ENCODE data around the gene SPATA9.

Gene SPATA9

GRCh38 chr5:95609711-95610110 lies 73.1 kb downstream of the SPATA9 start:
- ChIA-PET CTCF (interaction anchor here (0.7 kb wide), 1 partner anchor 34 kb away, joined by 3 read pairs; no protein-coding TSS in a partner anchor), POLR2A (no interaction called here)
- Histone ChIP-seq H3K4me3 (ENCODE audit: low read depth, low read length) (no peak overlapping the region), H3K9me3 (ENCODE audit: control insufficient read depth, insufficient read depth, low read depth, low read length) (no peaks in the 10 kb centered on the region), H3K27ac (ENCODE audit: extremely low read depth, low read depth, low read length) (no peak overlapping the region), H3K36me3 (ENCODE audit: control insufficient read depth in 2 of 2, insufficient read depth in 1 of 2, low read length in 2 of 2) (no peaks in the 10 kb centered on the region), H3K4me1 (ENCODE audit: control insufficient read depth, insufficient read depth, low read length) (no peaks in the 10 kb centered on the region)
- no peak for TF ChIP-seq SALL2 (tag by site-specific recombination; IDR thresholded peaks at IDR 0.05; ENCODE audit: borderline replicate concordance)
- TF ChIP-seq GLIS1 (tag by site-specific recombination; IDR thresholded peaks at IDR 0.05) = no peak
- TF ChIP-seq ZNF23 (tag by site-specific recombination; IDR thresholded peaks at IDR 0.05; ENCODE audit: borderline replicate concordance) = no peak
- no peak for TF ChIP-seq ZNF121 (tag by site-specific recombination; IDR thresholded peaks at IDR 0.05)
- no peak for TF ChIP-seq TCF7L2 (IDR thresholded peaks at IDR 0.05; ENCODE audit: borderline replicate concordance, low read depth, low read length)
- no peak for TF ChIP-seq GLIS2 (tag by site-specific recombination; IDR thresholded peaks at IDR 0.05)
- no peak for TF ChIP-seq INSM2 (tag by site-specific recombination; IDR thresholded peaks at IDR 0.05)
- TF ChIP-seq ZNF202 (tag by site-specific recombination; IDR thresholded peaks at IDR 0.05; ENCODE audit: borderline replicate concordance) = no peak
- TF ChIP-seq ZNF580 (tag by site-specific recombination; IDR thresholded peaks at IDR 0.05) = no peak
- TF ChIP-seq ZNF37A (tag by site-specific recombination; IDR thresholded peaks at IDR 0.05) = no peak
- no peak for TF ChIP-seq ZNF76 (tag by site-specific recombination; IDR thresholded peaks at IDR 0.05; ENCODE audit: borderline replicate concordance, low read depth)
- no peak for TF ChIP-seq ZBTB6 (tag by site-specific recombination; IDR thresholded peaks at IDR 0.05)
- no peak for TF ChIP-seq ZBTB8A (tag by site-specific recombination; IDR thresholded peaks at IDR 0.05)
- TF ChIP-seq SCRT1 (tag by site-specific recombination; IDR thresholded peaks at IDR 0.05; ENCODE audit: borderline replicate concordance) = no peak
- no peak for TF ChIP-seq ZNF138 (tag by site-specific recombination; IDR thresholded peaks at IDR 0.05; ENCODE audit: borderline replicate concordance)
- TF ChIP-seq ZBTB17 (tag by site-specific recombination; IDR thresholded peaks at IDR 0.05) = no peak
- no peak for TF ChIP-seq ZNF416 (tag by site-specific recombination; IDR thresholded peaks at IDR 0.05)
- TF ChIP-seq ZNF335 (tag by site-specific recombination; conservative IDR thresholded peaks at IDR 0.05) = no peak
